GM18951 (cell line): ENCODE results near the gene MAMDC2.

Source experiments
- POLR2A ChIP-seq: IDR thresholded peaks from 4 replicates; pipeline ENCODE4 v1.6.1; 2011; ENCODE audit warnings: mild to moderate bottlenecking; ENCODE audit not compliant: insufficient read length, insufficient read depth; ENCODE audit errors: extremely low read depth
- in situ Hi-C: fragments of 300-500 bp; cut with MboI; formaldehyde crosslinking; loops from one replicate; pipeline ENCODE4 v1.12.0; 2022; ENCODE audit warnings: low sequenced_read_pairs, mixed read lengths, inconsistent platforms; ENCODE audit not compliant: unreplicated experiment

MAMDC2 gene

GRCh38 chr9:70125621-70126263 lies 82.1 kb downstream of the MAMDC2 start:
- in situ Hi-C loops: no loop called here
- TF ChIP-seq POLR2A: no peak

- in situ Hi-C loops: no loop called here
- no peak for TF ChIP-seq POLR2A
These were observed 83.4 kb downstream of the MAMDC2 start for GRCh38 chr9:70127036-70127435.

- TF ChIP-seq POLR2A: no peak
These were observed 84.1 kb downstream of the MAMDC2 start for GRCh38 chr9:70127540-70128416.

GRCh38 chr9:70130266-70130665 lies 86.6 kb downstream of the MAMDC2 start:
- TF ChIP-seq POLR2A: no peak
- in situ Hi-C loops: no loop called here

More at GRCh38 chr9:70127540-70128416, 84.1 kb downstream of the MAMDC2 start:
- in situ Hi-C loops: no loop called here

- in situ Hi-C loops: no loop called here
- no peak for TF ChIP-seq POLR2A
These were observed 87.6 kb downstream of the MAMDC2 start for GRCh38 chr9:70131296-70131695.

GRCh38 chr9:70133253-70134208 lies 89.9 kb downstream of the MAMDC2 start:
- TF ChIP-seq POLR2A: no peak
- in situ Hi-C loops: no loop called here

- in situ Hi-C loops: no loop called here
- no peak for TF ChIP-seq POLR2A
These were observed 90.7 kb downstream of the MAMDC2 start for GRCh38 chr9:70134360-70134759.

GRCh38 chr9:70135176-70135575 lies 91.5 kb downstream of the MAMDC2 start:
- in situ Hi-C loops: no loop called here
- no peak for TF ChIP-seq POLR2A

- no peak for TF ChIP-seq POLR2A
- in situ Hi-C loops: no loop called here
These were observed 93.0 kb downstream of the MAMDC2 start for GRCh38 chr9:70136632-70137031.

- no peak for TF ChIP-seq POLR2A
- in situ Hi-C loops: no loop called here
These were observed 93.9 kb downstream of the MAMDC2 start for GRCh38 chr9:70137577-70137976.

GRCh38 chr9:70142101-70142500 lies 98.5 kb downstream of the MAMDC2 start:
- no peak for TF ChIP-seq POLR2A
- in situ Hi-C loops: no loop called here

GRCh38 chr9:70143394-70144130 lies 99.9 kb downstream of the MAMDC2 start:
- in situ Hi-C loops: no loop called here
- TF ChIP-seq POLR2A: no peak

- TF ChIP-seq POLR2A: no peak
- in situ Hi-C loops: no loop called here
These were observed 100.5 kb downstream of the MAMDC2 start for GRCh38 chr9:70144131-70144503.

GRCh38 chr9:70145981-70146380 lies 102.3 kb downstream of the MAMDC2 start:
- no peak for TF ChIP-seq POLR2A
- in situ Hi-C loops: no loop called here
